ENCODE data around the gene KCNB1. TPM values are rescaled to one million over a fixed set of nuclear protein-coding genes. Genes with fewer than 3 reads are reported as not detected.

Gene KCNB1
- 0.14 to 0.44 TPM (median 0.24 TPM) in 5 replicates for total RNA-seq (2022; extraction: Qiagen RNA extraction; ENCODE audit: low read depth)

DNA sequence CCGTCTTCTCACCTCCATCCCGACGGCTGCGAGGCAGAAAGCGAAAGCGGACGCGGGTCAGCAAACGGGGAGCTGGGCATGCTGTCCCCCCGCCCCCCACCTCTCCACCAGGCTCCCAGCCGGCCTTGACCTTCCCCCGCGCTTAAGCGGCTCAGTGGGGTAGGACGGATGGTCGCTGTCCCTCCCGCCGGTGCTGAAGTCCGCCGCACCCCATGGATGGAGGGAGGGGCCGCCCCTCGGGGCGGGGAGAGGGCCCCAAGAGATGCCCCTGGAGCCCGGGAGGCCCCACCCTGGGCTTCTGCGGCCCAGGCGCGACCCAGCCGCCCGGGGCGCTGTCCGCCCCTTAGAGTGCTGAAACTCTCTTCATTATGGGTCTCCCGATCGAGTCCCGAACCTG lies at the start of gene KCNB1:
Gene KCNB1 (minus strand): TSS at position 48 of the 397 bp plus-strand sequence. CDS start 188 bp downstream, outside the sequence.

Other genes with a start within 250 kb of the KCNB1 start
- 21.7 to 27.8 TPM (median 23.3 TPM) in 5 replicates for gene ZNFX1, start 204.6 kb downstream of the KCNB1 start, total RNA-seq (2022; extraction: Qiagen RNA extraction; ENCODE audit: low read depth)
- 0.02 TPM in 2 of 5 replicates, not detected in the others for gene PTGIS, start 85.5 kb upstream of the KCNB1 start, total RNA-seq (2022; extraction: Qiagen RNA extraction; ENCODE audit: low read depth)
- 44.7 to 57.9 TPM (median 55.1 TPM) in 5 replicates for gene B4GALT5, start 231.2 kb upstream of the KCNB1 start, total RNA-seq (2022; extraction: Qiagen RNA extraction; ENCODE audit: low read depth)